ENCODE results near the gene LYRM1.

Gene LYRM1

DNA sequence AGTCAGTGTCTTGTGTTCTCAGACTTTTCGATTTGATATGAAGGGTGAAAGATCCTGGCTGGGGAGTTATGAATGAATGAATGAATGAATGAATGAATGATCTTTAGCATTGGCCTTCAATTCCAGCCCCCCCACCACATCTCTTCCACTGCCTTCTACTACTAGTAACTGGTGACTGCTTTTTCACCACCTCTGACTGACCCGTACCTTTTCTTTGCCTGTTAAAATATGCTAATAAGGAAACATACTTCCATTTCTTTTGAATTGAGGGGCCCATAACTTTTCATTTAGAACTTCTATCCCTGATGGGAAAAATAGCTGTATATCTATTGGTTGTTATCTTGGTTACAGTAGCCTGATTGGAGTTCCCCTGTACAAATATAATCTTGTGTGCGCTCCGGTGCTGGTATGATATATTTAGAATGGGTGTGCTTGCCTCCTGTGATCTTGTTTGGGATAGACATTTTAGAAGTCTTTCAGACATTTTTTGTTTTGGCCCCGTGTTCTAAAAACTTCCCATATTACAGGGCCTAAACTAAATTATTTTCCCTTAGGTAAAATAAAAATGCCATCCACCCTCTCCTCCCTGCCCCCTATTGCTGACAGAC, 3.4 kb downstream of the LYRM1 start:
- DNase-seq = no peak

DNA sequence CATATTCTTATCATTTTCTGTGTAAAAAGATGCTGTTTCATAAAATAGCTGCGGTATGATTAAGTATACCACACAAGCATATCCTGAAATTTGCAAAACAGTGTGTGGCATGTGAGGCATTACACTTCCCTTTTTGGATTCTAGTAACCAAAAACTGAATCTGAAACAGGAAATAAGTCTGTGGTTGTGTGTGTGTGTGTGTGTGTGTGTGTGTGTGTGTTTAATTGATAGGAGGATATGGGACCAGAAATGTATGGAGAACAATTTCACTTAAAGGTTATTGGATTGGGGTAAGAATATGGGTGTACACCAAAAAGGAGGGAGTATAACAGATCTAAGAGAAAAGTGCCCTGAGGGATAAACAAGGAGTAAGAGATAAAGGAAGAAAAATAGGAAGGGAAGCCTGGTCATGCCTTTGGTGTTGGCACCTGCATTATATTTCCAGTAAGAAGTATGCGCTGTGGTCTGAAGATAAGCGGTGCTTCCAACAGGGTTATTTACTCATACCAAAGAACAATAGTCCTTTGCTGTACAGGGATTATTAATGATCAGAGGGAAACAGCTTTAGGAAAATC, 4.0 kb downstream of the LYRM1 start:
- peak; percentile 95 for DNase-seq

DNA sequence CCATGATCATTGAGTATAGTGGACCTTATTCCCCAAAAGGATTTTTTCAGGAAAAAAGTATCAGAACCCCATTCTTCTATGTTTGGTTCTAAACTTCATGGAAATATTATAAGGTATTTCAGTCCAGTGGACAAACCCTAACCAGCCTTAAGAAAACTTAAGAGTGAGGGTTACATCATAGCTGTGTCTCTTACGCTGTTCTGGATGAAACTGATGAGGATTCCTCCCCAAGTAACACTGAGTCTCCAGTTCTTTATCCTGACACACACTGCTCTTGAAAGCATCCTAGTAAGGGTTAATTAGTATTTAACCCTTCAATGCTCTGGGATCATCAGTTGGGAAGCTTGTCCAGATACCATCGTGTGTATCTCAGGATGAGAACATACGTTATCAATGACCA, 5.0 kb downstream of the LYRM1 start:
- no peak for DNase-seq

DNA sequence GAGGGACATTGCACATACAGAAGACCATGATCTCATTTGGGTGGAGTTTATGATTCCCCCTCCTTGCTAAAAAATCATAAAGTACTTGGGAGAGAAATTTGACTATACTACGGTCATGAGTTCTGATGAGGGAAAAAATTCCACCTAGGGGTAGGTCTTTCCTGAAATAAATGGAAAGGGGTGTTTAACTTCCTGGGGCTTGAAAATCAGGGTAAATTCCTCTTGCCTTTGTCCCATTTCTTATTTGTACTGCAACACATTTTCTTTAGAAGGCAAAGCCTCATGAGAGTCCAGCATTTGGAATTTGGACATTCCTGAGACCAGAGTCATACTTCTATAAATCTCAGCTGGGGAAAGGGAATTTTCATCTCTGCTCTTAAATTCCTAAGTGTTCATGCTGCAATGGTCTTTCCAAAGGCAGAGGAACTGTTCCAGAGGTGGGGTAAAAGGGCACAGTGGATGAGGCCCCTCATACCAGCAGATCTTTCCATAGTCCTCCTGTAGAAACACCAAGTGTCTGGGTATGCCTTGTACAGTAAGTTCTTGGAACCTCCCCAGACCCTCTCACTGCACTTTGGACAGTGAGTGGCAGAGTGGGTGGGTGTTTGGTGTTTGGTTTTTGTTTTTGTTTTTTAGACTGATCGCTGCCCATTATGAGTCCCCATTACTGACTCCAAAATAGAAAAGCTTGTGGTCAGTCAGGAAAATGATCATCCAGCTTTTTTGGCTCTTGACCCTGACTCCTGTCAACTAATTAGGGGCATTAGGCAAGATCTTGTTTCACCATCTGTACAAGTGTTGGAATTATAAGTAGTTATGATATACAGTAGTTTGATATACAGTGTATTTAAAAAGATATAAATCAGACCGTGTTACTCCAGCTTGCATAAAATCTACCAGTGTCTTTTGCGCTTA, 6.0 kb downstream of the LYRM1 start:
- DNase-seq = no peak

DNA sequence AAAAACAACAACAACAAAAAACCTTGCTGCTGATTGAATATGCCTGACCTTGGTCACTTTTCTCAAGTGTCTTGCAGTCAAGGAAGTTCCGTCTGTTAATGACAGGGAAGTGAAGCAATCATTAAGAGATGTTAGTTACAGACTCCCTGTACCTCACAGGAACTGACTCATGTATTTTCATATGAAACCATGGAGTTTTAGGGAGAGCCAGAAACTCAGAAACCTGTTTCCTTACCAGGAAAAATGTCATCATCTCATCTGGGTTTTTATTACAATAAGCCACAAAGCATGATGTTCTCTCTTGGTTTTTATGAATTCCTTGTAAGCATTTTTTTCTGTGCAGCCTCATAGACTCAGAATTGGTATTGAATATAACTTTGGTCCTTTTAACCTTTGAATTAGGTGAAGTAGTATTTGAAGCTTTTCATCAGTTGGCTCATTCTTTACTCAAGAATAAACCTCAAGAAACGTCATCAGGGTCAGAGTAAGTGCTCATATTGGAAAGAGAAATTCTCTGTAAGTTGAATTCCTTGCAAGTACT, 10.3 kb downstream of the LYRM1 start:
- DNase-seq = peak; percentile 80

DNA sequence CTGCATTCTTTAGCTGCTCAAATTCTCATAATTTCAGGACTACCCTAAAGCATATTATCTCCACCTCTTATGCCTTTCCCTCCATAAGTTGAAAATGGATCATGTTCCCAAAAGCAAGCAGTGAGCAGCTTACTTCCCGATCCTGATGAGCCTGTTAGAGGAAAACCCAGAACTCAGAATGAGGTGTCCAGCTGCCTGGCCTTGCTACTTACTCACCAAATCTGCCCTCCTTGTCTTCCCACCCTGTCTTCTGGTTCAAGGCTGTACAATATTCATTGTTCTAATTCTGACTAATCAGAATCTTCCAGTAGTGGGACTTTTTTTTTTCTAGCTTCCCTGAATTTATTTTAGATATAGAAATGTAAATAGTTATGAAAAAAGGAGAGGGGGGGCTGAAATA, 10.8 kb downstream of the LYRM1 start:
- peak; percentile 63 for DNase-seq

DNA sequence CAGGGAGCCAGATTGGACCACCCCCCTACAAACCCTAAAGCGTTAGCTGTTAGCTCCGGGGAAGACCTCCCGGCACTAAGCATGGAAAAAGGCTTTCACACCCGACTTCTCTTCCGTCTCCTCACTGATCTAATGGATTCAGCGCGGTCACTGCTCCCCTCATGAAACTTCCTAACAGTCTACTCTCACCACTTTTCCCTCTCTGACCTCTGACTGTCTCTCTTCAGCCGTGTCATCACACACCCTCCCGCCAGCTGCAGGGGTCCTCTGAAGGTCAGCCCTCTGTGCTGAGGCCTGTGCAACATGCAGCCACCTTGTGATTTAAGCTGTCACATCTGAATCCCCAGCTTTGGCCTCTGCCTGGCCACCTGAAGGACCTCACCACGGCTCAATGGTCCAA, 15.7 kb downstream of the LYRM1 start:
- no peak for DNase-seq

DNA sequence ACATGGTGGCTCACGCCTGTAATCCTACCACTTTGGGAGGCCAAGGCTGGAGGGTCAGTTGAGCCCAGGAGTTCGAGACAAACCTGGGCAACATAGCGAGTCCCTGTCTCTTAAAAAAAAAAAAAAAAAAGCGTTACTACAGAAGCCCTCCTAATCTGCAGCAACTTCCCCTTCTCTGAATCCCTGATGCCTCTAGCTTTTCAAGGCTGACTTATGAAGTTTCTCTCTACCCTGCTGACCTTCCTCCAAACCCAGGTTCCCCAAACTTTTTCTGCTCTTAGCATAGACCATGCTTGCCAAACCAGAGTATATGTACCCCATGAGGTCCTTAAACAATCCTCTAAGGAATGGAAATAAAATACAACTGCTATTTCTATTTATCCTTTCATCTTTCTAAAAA, 16.4 kb downstream of the LYRM1 start:
- DNase-seq = peak; percentile 73

DNA sequence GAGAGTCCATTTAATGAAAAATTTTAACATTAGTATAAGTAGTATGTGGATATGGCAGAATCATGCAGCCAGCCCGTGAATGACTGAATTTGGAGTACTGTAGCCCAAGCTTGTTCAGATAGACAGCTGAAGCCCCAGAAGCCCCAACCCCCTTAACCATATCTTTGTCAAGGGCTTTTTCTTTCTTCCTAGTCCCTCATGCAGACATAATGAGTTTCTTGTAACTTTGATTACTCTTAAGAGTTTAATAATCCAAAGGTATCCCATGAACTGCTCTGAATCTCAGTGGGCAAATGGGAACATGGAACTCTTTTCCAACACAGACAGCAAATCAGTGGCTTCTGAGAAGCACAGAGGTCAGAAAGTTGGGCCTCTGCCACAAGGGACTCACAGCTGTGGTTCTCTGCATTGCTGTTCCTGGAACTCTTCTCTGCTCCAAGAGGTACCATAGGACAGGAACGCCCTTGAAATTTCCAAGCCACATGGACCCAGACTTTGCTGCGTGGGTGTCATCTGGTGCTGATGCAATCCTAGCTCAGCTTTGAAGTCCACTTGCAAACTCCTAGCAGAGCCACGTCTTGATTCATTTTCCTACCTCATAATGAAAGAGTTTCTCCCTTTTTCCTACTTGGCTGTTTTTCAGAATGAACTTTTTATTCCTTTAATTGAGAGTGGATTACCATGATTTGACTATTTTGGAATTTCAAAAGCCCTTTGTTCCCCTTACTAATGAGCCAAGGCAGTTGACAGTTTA, 18.1 kb downstream of the LYRM1 start:
- DNase-seq = peak; percentile 91

DNA sequence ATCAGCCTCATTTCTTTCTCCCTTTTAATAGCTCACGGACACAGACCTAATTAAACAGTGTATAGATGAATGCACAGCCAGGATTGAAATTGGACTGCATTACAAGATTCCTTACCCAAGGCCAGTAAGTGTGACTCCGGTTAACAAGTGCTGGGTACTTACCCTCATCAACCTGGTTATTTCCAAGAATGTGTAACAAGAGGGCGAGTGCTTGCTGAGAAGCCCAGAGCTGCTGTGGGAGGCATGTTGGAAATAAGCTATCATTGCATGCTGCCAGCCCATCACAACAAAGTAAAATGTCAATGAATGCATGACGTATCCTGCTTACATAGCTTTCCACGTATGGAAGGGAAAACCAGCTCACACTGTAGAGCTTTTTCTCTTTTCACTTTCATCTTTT, 19.5 kb downstream of the LYRM1 start:
- no peak for DNase-seq

DNA sequence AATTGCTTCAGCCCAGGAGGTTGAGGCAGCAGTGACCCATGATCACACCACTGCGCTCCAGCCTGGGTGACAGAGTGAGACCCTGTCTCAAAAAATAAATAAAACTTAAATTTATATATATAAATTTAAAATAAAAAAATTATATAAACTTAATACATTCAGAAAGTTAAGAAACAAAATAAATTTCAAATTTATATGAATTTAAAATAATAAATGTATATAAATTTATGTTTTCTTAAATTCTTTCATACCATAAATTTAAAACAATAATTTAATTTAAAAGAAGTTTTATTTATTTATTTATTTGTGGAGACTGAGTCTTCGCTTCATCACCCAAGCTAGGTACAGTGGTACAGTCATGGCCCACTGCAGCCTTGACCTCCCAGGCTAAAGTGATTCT, 20.2 kb downstream of the LYRM1 start:
- no peak for DNase-seq

DNA sequence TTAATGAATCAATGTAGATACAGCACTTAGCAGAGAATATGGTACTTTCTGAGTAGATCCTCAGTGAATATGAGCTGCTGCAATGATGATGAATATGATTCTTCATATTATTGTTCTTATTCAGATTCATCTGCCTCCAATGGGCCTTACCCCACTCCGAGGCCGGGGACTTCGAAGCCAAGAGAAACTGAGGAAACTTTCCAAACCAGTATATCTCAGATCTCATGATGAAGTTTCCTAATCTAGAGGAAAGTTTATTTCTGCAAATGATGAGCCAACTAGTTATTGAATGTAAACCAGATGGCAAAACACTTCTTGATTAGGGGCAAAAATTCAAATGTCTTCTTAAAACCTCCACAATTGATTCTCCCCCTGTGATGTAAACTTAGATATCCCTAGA, 23.3 kb downstream of the LYRM1 start:
- DNase-seq = no peak

DNA sequence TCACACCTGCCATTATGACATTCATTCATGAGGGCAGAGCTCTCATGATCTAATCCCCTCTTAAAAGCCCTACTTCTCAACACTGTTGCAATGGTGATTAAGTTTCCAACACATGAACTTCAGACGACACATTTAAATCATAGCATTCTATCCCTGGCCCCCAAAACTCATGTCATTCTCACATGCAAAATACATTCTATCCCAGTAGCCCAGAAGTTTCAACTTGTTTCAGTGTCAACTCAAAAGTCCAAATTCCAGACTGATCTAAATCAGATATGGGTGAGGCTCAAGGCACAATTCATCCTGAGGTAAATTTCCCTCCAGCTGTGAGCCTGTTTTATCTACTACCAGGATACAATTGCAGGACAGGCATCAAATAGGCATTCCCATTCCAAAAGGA, 25.2 kb downstream of the LYRM1 start:
- no peak for DNase-seq

DNA sequence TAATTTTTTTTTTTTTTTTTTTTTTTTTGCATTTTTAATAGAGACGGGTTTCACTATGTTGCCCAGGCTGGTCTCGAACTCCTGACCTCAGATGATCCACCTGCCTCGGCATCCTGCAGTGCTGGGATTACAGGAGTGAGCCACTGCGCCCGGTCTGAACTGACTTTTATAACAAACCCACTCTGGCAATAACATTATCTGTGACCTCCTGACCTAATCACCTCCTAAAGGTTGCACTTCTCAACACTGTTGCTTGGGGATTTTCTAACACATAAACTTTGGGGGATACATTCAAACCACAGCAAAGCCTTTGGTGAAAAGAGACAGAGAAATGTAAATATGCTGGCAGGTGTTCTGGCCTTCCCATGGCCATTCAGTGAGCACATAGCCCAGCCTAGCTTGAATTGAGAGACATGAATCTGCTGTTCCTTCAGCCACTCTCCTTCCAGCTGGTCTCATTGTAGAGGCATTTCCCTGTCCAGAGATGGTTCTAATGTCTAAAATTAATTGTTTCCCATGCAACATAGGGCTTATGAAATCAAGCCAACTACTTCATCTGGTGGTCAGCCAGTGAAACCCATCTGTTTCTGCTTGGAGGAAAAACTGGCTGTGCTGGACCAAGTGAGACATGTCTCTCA, 28.3 kb downstream of the LYRM1 start:
- DNase-seq = no peak

DNA sequence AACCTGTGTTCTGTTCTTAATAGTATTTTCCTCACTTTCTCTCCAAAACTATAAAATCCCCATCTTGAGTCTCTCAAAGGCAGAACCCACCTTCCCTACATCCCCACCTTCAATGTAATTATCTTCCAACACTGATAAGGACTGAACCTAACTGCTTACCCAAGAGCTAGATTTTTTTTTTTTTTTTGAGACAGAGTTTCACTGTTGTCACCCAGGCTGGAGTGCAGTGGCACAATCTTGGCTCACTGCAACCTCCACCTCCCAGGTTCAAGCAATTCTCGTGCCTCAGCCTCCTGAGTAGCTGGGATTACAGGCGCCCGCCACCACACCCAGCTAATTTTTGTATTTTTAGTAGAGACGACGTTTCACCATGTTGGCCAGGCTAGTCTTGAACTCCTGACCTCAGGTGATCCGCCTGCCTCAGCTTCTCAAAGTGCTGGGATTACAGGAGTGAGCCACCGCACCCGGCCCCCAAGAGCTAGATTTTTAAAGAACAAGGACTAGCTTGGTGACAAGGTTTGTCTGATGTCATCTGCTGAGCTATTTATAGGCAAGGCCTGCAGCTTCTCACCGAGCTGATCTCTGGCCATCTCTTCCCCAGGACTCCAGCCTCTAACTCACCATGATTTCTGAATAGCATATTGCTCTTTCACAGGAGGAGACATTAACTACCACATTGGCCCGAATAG, 29.2 kb downstream of the LYRM1 start:
- DNase-seq = peak; percentile 35

DNA sequence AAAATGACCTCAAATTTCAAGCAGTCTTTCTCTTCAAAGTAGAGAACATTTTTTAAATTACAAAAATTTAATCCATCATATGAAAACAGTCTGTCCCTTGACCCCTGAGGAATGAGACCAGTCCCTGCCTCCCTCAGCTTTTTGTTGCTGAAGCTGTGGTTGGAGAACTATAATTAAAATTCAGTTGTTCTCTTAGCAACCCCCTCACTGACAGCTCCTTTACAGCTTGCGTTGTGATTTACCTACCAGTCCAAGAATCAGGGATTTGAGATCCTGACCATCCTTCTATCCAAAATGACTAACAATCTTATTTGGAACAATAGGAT, 29.8 kb downstream of the LYRM1 start:
- no peak for DNase-seq

DNA sequence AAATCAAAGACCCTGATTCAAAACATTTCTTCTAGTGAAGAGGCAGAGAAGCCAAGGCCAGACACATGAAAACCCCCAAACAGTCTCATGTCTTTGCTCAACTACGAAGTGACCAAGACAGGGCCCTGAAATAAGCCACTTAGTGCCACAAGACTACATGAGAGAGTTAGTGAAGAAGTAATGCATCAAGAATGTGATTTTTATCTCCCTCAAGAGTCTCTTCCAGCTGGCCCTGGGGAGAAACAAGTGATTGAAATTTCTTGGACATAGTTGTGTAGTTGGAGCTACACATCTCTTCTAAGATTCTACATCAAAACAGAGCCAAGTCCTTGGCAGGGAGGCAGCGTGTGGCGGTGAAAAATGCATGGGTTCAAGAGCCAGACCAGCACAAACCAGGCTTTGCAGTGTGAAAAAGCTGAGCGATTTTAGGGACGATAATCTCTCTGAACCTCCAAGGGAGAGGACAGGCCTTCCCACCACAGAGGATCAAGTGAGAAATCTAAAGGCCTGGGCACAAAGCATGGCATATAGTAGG, 30.6 kb downstream of the LYRM1 start:
- no peak for DNase-seq

DNA sequence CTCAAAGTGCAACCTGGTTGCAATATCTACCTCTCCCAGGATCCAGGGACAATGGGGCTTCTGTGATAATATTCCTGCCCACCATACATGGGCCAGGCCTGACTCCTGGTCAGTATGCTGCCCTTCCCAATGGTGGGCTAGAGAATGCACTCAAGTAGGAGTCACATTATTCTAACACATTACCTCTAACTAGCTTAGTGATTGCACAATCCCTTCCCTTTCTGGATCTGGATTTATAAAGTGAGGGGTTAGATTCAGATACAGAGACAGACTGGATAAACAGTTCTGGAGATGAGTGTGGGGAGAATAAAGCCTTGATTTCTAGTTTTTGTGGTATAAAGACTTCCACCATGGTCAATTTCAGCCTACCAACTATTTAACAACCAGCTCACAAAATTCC, 33.0 kb downstream of the LYRM1 start:
- no peak for DNase-seq

DNA sequence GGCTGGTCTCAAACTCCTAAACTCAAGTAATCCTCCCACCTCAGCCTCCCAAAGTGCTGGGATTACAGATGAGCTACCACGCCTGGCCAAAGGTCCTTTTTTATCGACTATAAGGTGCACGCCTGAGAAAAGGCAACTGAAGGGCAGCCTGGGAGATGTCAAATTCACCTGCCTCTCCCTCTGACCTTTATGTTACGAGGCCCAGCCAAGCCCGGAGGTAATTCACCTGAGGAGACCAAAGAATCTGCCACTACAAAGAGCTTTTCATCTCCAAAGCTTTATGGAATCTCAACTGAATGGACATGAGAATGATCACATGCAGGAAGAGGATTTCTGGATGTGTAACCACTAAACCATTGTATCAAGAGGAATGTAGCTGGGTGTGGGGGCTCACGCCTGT, 37.2 kb downstream of the LYRM1 start:
- no peak for DNase-seq

DNA sequence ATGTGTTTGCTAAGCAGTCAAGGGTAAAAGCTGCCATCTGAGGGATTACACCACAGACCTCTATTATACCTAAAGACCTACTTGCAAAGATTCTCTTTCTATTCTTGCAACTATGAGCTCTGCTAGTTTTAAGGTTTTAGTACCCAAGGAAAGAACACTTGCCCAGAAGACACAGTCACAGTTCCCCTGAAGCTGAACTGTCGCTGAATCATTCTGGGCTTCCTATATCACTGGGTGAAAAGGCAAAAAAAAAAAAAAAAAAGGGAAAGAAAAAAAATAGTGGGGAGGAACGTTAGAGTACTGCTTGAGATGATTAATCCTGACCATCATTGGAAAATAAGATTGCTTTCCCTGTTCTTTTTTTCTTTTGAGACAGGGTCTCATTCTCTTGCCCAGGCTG, 37.9 kb downstream of the LYRM1 start:
- DNase-seq = peak; percentile 59

DNA sequence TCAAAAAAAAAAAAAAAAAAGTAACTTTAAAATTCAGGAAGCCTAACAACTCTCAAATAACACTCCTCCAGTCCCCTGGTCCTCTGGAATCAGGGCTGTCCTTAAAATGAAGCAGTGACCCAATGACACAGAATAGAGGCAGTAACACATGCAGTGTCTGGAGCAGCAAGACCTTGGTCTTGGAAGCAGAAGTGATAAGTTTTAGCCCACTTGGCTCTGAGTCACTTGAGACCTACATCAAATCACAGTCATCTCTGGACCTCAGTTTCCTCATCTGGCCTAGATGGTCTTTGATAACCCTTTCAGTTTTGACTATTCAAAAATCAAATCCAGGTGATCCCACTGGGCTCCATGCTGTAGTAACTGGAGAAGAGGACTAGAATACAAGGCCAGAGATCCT, 39.0 kb downstream of the LYRM1 start:
- DNase-seq = no peak

Measured in OCI-M1 (cell line).